GM12878 (cell line): ENCODE results near the gene RFX5. TPM values are rescaled to one million over a fixed set of nuclear protein-coding genes. Genes with fewer than 3 reads are reported as not detected.

Experiments
- ATAC-seq: fragments of 200-7000 bp; cut with Tn5 transposase; 3 replicates; pipeline ENCODE4 v1.9.1; 2020; ENCODE audit warnings: mild to moderate bottlenecking, moderate library complexity
- Bru-seq: library from RNA; stranded (reverse); fragments of 400-500 nt; gene quantifications from one replicate; lab custom pipeline; 2021; lab: Mats Ljungman, UMichigan
- BruChase-seq, 2 experiments: library from RNA; stranded (reverse); fragments of 400-500 nt; gene quantifications; one replicate each; lab custom pipeline; 2021; lab: Mats Ljungman, UMichigan
- BruUV-seq: library from RNA; stranded (reverse); fragments of 400-500 nt; replicated peaks from 2 replicates; lab custom pipeline; 2021; lab: Mats Ljungman, UMichigan
- CTCF ChIA-PET: fragments of 300-600 bp; sonication (Branson Sonifier 250); formaldehyde crosslinking; extraction: SDS; loops from one replicate; lab custom pipeline; 2021; ENCODE audit warnings: inconsistent platforms; lab: Yijun Ruan, JAX
- POLR2A ChIA-PET: fragments of 350-600 bp; formaldehyde crosslinking; extraction: SDS; loops from one replicate; lab custom pipeline; 2021; ENCODE audit warnings: inconsistent platforms; lab: Charles Lee
- RAD21 ChIA-PET: fragments of 300-600 bp; sonication (Branson Sonifier 250); formaldehyde crosslinking; loops from one replicate; lab custom pipeline; 2023; ENCODE audit warnings: antibody characterized with exemption; ENCODE audit not compliant: unreplicated experiment; lab: Charles Lee
- SMC1A ChIA-PET: fragments of 300-600 bp; sonication (Branson Sonifier 250); formaldehyde crosslinking; loops from one replicate; lab custom pipeline; 2023; ENCODE audit not compliant: unreplicated experiment, uncharacterized antibody; lab: Charles Lee
- DNase-seq: peaks from one replicate; pipeline ENCODE4 v3.0.0-alpha.2; 2011; ENCODE audit warnings: low read depth, low spot score
- FAIRE-seq: peaks from 3 replicates; lab custom pipeline; 2011; peaks lifted over from hg19 to GRCh38; lab: Jason Lieb, UNC
- H2AFZ ChIP-seq: 2 replicates; pipeline ENCODE4 v1.6.0; 2011; ENCODE audit warnings: low read depth, low read length, control low read depth; ENCODE audit not compliant: control insufficient read depth
- H3K27ac ChIP-seq: 2 replicates; pipeline ENCODE4 v1.5.1; 2011; ENCODE audit warnings: control low read depth; ENCODE audit not compliant: control insufficient read depth, insufficient read depth
- H3K27me3 ChIP-seq, 2 experiments: replicated peaks in 1 of 2; 2 replicates each; pipeline versions ENCODE4 v1.6.0 to v1.6.1; 2011; ENCODE audit warnings: low read length in 1 of 2; ENCODE audit not compliant: control insufficient read depth in 2 of 2, insufficient read depth in 2 of 2
- H3K36me3 ChIP-seq, 2 experiments: 2 replicates each; pipeline ENCODE4 v1.5.1; 2011; ENCODE audit warnings: low read length in 1 of 2; ENCODE audit not compliant: control insufficient read depth in 2 of 2, insufficient read depth in 2 of 2
- H3K4me1 ChIP-seq: 2 replicates; pipeline ENCODE4 v1.6.1; 2011; ENCODE audit warnings: mild to moderate bottlenecking, low read length, moderate library complexity, mixed read lengths; ENCODE audit not compliant: control insufficient read depth, insufficient read depth
- H3K4me2 ChIP-seq: 2 replicates; pipeline ENCODE4 v1.6.0; 2011; ENCODE audit warnings: control low read depth; ENCODE audit not compliant: control insufficient read depth, insufficient read depth
- H3K4me3 ChIP-seq: fragments of 200-600 bp; sonication (generic); 2 replicates; pipeline ENCODE4 v1.5.1; 2016
- H3K79me2 ChIP-seq: 2 replicates; pipeline ENCODE4 v1.6.0; 2011; ENCODE audit warnings: low read length; ENCODE audit not compliant: control insufficient read depth, insufficient read depth
- H3K9ac ChIP-seq: 2 replicates; pipeline ENCODE4 v1.8.0; 2011; ENCODE audit warnings: low read length, control low read depth, mixed read lengths; ENCODE audit not compliant: control insufficient read depth, insufficient read depth
- H3K9me3 ChIP-seq: replicated peaks from 3 replicates; pipeline ENCODE4 v1.5.1; 2011; ENCODE audit warnings: mild to moderate bottlenecking, low read length; ENCODE audit not compliant: control insufficient read depth, insufficient read depth
- H4K20me1 ChIP-seq: 2 replicates; pipeline ENCODE4 v1.6.0; 2011; ENCODE audit not compliant: control insufficient read depth, insufficient read depth
- ASH2L ChIP-seq: fragments of 300-600, 200-600 bp; sonication (generic); IDR thresholded peaks from 2 replicates; pipeline ENCODE4 v1.6.1; 2017; ENCODE audit warnings: low read depth, mild to moderate bottlenecking, borderline replicate concordance
- CHD1 ChIP-seq: IDR thresholded peaks from 2 replicates; pipeline ENCODE4 v1.6.1; 2012; ENCODE audit warnings: low read depth, low read length, improper control_type of control experiment
- ESRRA ChIP-seq: IDR thresholded peaks from 2 replicates; pipeline ENCODE4 v1.6.1; 2012; ENCODE audit warnings: mild to moderate bottlenecking, low read length, improper control_type of control experiment
- FOS ChIP-seq: IDR thresholded peaks from 3 replicates; pipeline ENCODE4 v1.6.1; 2011; ENCODE audit warnings: borderline replicate concordance; ENCODE audit not compliant: insufficient read length; ENCODE audit errors: extremely low read depth
- HDAC2 ChIP-seq: fragments of 200-600 bp; sonication (generic); IDR thresholded peaks from 2 replicates; pipeline ENCODE4 v1.6.1; 2017
- IRF4 ChIP-seq: IDR thresholded peaks from 2 replicates; pipeline ENCODE4 v1.6.1; 2011; ENCODE audit warnings: low read depth, low read length
- NFYA ChIP-seq: IDR thresholded peaks from 2 replicates; pipeline ENCODE4 v1.6.1; 2011; ENCODE audit warnings: low read depth, mild to moderate bottlenecking, low read length, improper control_type of control experiment, borderline replicate concordance
- POU2F2 ChIP-seq: IDR thresholded peaks from 3 replicates; pipeline ENCODE4 v1.6.1; 2011; ENCODE audit warnings: low read depth, mild to moderate bottlenecking, low read length, borderline replicate concordance
- SKIL ChIP-seq: fragments of 450-650 bp; IDR thresholded peaks from 2 replicates; pipeline ENCODE4 v1.6.1; 2017; ENCODE audit warnings: mild to moderate bottlenecking, low read depth, inconsistent platforms; ENCODE audit not compliant: poor library complexity, severe bottlenecking
- SMAD5 ChIP-seq: IDR thresholded peaks from 2 replicates; pipeline ENCODE4 v1.6.1; 2016; ENCODE audit warnings: antibody characterized with exemption, low read depth
- YY1 ChIP-seq: IDR thresholded peaks from 2 replicates; pipeline ENCODE4 v1.6.1; 2011; ENCODE audit warnings: low read depth, mild to moderate bottlenecking, low read length
- ZBTB4 ChIP-seq: fragments of 450-650 bp; formaldehyde crosslinking; IDR thresholded peaks from 2 replicates; pipeline ENCODE4 v1.4.0; 2022; ENCODE audit warnings: mild to moderate bottlenecking, moderate library complexity
- whole genome bisulfite sequencing: methylation state at CpG from one replicate; pipeline ENCODE4 v1.1.6; 2016; ENCODE audit warnings: low lambda C conversion rate; ENCODE audit not compliant: insufficient replicate concordance, insufficient coverage; ENCODE audit errors: missing lambda C conversion rate; 5-methylcytosine and 5-hydroxymethylcytosine counted together
- in situ Hi-C: fragments of 300-500 bp; cut with MboI; formaldehyde crosslinking; loops from 9 replicates; pipeline ENCODE4 v1.14.3; 2018; ENCODE audit warnings: mixed read lengths
- intact Hi-C: fragments of 100-400 bp; cut with micrococcal nuclease; formaldehyde crosslinking; loops from one replicate; pipeline ENCODE4 v1.14.2; 2022; ENCODE audit not compliant: unreplicated experiment
- long read RNA-seq, 2 experiments: library from polyadenylated mRNA; unstranded; transcript quantifications; one replicate each; pipeline ENCODE4 v2.0.0, GENCODE V29; 2019 to 2020
- polyA minus RNA-seq, 3 experiments: library from RNA; depleted of rRNA, polyadenylated mRNA; stranded (reverse); fragments of >200 nt; gene quantifications; 2 replicates each; pipeline ENCODE4 v1.2.3, GENCODE V29; 2011
- polyA plus RNA-seq, 11 experiments: library from polyadenylated mRNA; depleted of rRNA in 4 of 11; unstranded in 6 of 11; stranded (reverse) in 5 of 11; fragments of >200 nt; fragmentation: Nextera tagmentation in 4 of 11; fragmentation: Illumina TruSeq in 1 of 11; extraction: Ambion mirVana in 4 of 11; extraction: Trizol in 1 of 11; gene quantifications; 1 replicate in 1 of 11; 2 replicates in 10 of 11; pipeline versions ENCODE4 v1.2.1 to v1.2.3, GENCODE V29; 2011 to 2016; ENCODE audit warnings: inconsistent platforms in 2 of 11, missing spikeins in 2 of 11, low read depth in 1 of 11
- total RNA-seq, 4 experiments: library from RNA; depleted of rRNA in 3 of 4; stranded (reverse); fragments of >200 nt in 3 of 4; fragmentation: Illumina TruSeq in 1 of 4; extraction: Trizol in 1 of 4; gene quantifications; 2 replicates each; pipeline versions ENCODE4 v1.2.1 to v1.2.3, GENCODE V29; 2013 to 2021

Gene RFX5
- 130 and 156 TPM in 2 replicates for total RNA-seq (2013; cell fraction: nucleolus; rRNA removed)
- total RNA-seq (2014; rRNA removed) (119 and 129 TPM in 2 replicates), total RNA-seq (2014; rRNA removed; fragmentation: Illumina TruSeq; extraction: Trizol) (136 and 138 TPM in 2 replicates), total RNA-seq (2021) (119 and 138 TPM in 2 replicates), polyA plus RNA-seq (2011; rRNA removed) (128 and 155 TPM in 2 replicates), polyA plus RNA-seq (2014; fragmentation: Illumina TruSeq; extraction: Trizol) (198 and 209 TPM in 2 replicates), polyA plus RNA-seq (2014; fragmentation: Nextera tagmentation; extraction: Ambion mirVana) (10 to 100 TPM; 14.1 to 18.4 TPM), polyA plus RNA-seq (2014; rRNA removed) (129 and 134 TPM in 2 replicates), polyA plus RNA-seq (2016; fragmentation: Nextera tagmentation; extraction: Ambion mirVana) (10 to 100 TPM; 76.1 to 82.3 TPM), polyA minus RNA-seq (2011; rRNA and poly(A)+ RNA removed) (125 and 136 TPM in 2 replicates), Bru-seq, nascent RNA (percentile 97 among the genes with signal in this experiment), BruChase-seq, experiment 1, labeled RNA remaining after a 6-hour chase (percentile 96 among the genes with signal in this experiment), BruChase-seq, experiment 2, labeled RNA remaining after a 2-hour chase (percentile 96 among the genes with signal in this experiment)
- 102 TPM for polyA plus RNA-seq (2011; ENCODE audit: low read depth)
- 101 and 106 TPM in 2 replicates for polyA plus RNA-seq (2011; cell fraction: cytosol; rRNA removed)
- polyA plus RNA-seq (2011; cell fraction: nucleus; rRNA removed): 201 and 290 TPM in 2 replicates
- 81.1 and 81.7 TPM in 2 replicates for polyA plus RNA-seq (2012)
- polyA minus RNA-seq (2011; cell fraction: cytosol; rRNA and poly(A)+ RNA removed): 56.4 and 58.2 TPM in 2 replicates
- polyA minus RNA-seq (2011; cell fraction: nucleus; rRNA and poly(A)+ RNA removed): 58.4 and 69.9 TPM in 2 replicates
- long read RNA-seq, experiment 1, transcript RFX5-215 (11 exons, 2,355 nt): major isoform, 6 of 31 reads
- long read RNA-seq, experiment 1, partial matches to known transcripts: 6 of 31 reads
- long read RNA-seq, experiment 1, other reads (novel, unspliced or antisense): 19 of 31 reads
- long read RNA-seq, experiment 2, transcript RFX5-215 (11 exons, 2,355 nt): major isoform, 12 of 86 reads
- long read RNA-seq, experiment 2, partial matches to known transcripts: 5 of 86 reads
- long read RNA-seq, experiment 2, other reads (novel, unspliced or antisense): 67 of 86 reads

- Histone ChIP-seq H3K79me2 (peaks cover 23% of the 10 kb centered on the region), H3K4me2 (peak within 1 kb of the TSS; percentile 98), H3K4me3 (peak within 1 kb of the TSS; percentile 81), H3K36me3 (peaks cover 14 to 18% of the 10 kb centered on the region in 2 experiments), H3K27ac (peak within 1 kb of the TSS; percentile 99), H3K9ac (peak within 1 kb of the TSS; percentile 94), H2AFZ (peak within 1 kb of the TSS; percentile 54), H3K27me3 (no peaks in the 10 kb centered on the region), H3K4me1 (peaks cover 7% of the 10 kb centered on the region), H4K20me1 (no peaks in the 10 kb centered on the region), H3K9me3 (no peaks in the 10 kb centered on the region; the same call in 2 of the 3 replicates)
- in situ Hi-C loops (no loop called here), intact Hi-C loops (loop anchor here (1.0 to 2.0 kb wide), 2 partner anchors 52 to 66 kb away; partner anchors contain the start of gene PSMB4)
- RAD21 ChIA-PET: interaction anchor here (1.0 to 2.2 kb wide), 6 partner anchors 15 to 97 kb away, joined by 3 to 9 read pairs (median 4); partner anchors contain the start of genes PI4KB and ZNF687
- SMC1A ChIA-PET: interaction anchor here (1.6 to 2.7 kb wide), 2 partner anchors 20 to 52 kb away, joined by 10 to 13 read pairs; partner anchors contain the start of genes PI4KB and PSMB4
- CTCF ChIA-PET: interaction anchor here (2.7 kb wide), 1 partner anchor 52 kb away, joined by 8 read pairs; the partner anchor contains the start of gene PSMB4
- POLR2A ChIA-PET: interaction anchor here (0.7 to 4.1 kb wide), 6 partner anchors 9 to 65 kb away, joined by 3 to 22 read pairs (median 4); partner anchors contain the start of genes PI4KB, PSMB4 and ZNF687
- no TSS peak for BruUV-seq
- peak; percentile 97 for FAIRE-seq
- ATAC-seq: peak; percentile 97
- under 1% methylated on average over 29 of the region's 38 CpGs for whole genome bisulfite sequencing
- DNase-seq: peak; percentile 98
- TF ChIP-seq SMAD5 (peak; percentile 67; the same call in 1 of the 2 replicates), NFYA (no peak; the same call in 1 of the 2 replicates), ASH2L (peak; percentile 71; the same call in 1 of the 2 replicates), SKIL (no peak), CHD1 (peak; percentile 90; the same call in 1 of the 2 replicates), IRF4 (peak; percentile 58; the same call in 1 of the 2 replicates), FOS (peak; percentile 32), ESRRA (0 out of 2 replicates have a peak, but pooled peaks have one; percentile 25), YY1 (peak; percentile 67), ZBTB4 (no peak), POU2F2 (peak; percentile 57; the same call in 2 of the 3 replicates), HDAC2 (no peak)
Measured at GRCh38 chr1:151346769-151347522, at the start of gene RFX5. TSS of gene RFX5 (minus strand) at chr1:151347252. CDS start at chr1:151346320, 932 bp downstream.
